Stimulated activated CD8-positive, alpha-beta memory T cell treated with anti-CD3 and anti-CD28 coated beads, Interleukin-4, amount 100 ng/mL, for 48 hours (primary cell): Measurements from ENCODE around the gene LRCH4.

Experiments used
- DNase-seq: peaks from one replicate; pipeline ENCODE4 v3.0.0-alpha.2; 2020

LRCH4 gene

GRCh38 chr7:100582041-100582579 is 3.8 kb downstream of the LRCH4 start:
- no peak for DNase-seq

DNA sequence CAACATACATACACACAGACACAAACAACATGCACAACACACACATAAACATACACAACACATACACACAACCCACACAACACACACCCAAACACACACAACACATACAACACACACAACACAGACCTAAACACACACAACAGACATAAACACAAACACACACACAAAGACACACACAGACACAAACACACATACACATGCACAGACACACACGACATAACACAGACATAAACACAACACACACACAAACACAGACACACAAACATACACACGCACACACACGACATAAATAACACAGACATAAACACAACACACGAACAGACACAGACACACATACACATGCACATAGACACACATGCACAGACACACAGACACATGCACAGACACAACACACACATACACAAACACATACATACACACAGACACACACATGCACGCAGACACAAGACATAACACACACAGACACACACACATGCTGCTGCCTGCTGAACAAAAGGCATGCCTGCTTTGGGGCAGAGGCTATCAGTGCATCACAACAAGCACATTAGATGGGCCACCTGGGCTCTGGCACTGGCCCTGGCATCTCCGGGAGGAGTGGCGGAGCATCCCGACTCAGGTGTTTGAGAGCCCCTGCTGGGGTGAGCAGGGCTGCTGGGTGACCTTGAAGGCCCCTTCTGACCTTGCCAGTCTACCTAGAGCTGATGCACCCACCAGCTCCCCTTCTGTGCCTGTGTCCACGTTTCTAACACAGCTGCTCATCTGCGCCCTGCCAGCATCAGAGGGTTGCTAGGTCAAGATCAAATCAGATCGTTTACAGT is 5.3 kb downstream of the LRCH4 start:
- no peak for DNase-seq

- DNase-seq = no peak
These were observed 7.4 kb downstream of the LRCH4 start for GRCh38 chr7:100578246-100579183.

- no peak for DNase-seq
These were observed 8.4 kb downstream of the LRCH4 start for GRCh38 chr7:100577507-100577906.

DNA sequence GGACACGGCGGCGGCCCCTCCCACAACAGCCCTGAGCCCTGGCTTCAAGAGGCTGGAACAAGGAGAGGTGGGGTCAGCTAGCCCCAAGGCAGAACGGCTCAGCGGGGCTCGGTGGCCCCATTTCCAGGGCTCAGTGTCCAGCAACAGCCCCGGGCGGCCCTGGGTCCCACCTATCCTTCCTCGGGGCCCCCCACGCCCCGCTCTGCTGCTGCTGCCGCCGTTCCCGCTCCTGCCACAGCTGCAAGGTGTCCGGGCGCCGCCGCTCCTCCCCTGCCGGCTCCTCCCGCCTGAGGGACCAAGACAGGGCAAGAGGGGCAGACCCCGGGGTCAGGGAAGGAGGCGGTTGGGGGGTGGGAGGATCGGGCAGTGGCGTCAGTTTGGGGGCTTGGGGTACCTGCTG is 8.8 kb downstream of the LRCH4 start:
- no peak for DNase-seq

- no peak for DNase-seq
These were observed 9.4 kb downstream of the LRCH4 start for GRCh38 chr7:100576384-100576993.

- no peak for DNase-seq
These were observed 10.1 kb downstream of the LRCH4 start for GRCh38 chr7:100575746-100576383.

- DNase-seq = no peak
These were observed 10.7 kb downstream of the LRCH4 start for GRCh38 chr7:100575206-100575631.

DNA sequence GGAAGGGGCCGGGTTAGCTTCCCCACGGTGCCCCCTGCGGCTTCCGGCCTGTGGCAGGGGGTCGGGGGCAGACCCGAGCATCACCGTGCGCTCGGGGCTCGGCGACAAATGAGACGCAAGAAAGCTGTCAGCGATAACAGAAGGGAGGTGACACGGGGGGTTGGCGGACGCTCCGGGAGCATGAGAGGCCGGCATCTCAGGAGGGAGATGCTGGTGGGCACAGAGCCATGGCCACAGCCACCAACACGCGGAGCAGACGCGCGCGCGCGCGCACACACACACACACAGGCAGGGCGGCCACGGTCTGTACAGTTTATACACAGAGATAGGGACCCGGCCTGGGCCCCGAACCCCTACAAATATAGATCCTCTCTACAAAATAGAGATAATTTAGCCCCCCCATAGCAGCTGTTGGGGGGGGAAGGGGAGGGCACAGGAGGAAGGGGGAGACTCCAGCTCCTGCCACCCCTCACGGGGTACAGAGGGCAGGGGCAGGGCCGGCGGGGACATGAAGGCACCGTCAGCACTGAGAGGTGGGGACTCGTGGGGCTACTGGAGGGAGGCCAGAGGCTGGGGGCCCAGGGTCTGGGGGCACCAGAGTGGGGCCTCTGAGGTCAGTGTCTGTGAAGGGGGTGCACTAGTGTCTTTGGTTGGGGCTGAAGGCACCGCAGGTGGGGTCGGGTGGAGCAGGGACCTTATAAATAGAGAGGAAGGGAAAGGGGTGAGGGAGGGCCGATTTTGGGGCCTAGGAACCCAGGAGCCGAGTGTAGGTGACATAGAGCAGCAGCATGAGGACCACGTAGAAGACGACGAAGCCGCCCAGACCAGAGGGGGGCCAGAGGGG is 11.3 kb downstream of the LRCH4 start:
- DNase-seq = no peak

- DNase-seq = no peak
These were observed 12.1 kb downstream of the LRCH4 start, which contains the start of gene SAP25 for GRCh38 chr7:100573691-100574361. TSS of gene SAP25 (minus strand) at chr7:100573900. CDS start at chr7:100573742, 158 bp downstream.

DNA sequence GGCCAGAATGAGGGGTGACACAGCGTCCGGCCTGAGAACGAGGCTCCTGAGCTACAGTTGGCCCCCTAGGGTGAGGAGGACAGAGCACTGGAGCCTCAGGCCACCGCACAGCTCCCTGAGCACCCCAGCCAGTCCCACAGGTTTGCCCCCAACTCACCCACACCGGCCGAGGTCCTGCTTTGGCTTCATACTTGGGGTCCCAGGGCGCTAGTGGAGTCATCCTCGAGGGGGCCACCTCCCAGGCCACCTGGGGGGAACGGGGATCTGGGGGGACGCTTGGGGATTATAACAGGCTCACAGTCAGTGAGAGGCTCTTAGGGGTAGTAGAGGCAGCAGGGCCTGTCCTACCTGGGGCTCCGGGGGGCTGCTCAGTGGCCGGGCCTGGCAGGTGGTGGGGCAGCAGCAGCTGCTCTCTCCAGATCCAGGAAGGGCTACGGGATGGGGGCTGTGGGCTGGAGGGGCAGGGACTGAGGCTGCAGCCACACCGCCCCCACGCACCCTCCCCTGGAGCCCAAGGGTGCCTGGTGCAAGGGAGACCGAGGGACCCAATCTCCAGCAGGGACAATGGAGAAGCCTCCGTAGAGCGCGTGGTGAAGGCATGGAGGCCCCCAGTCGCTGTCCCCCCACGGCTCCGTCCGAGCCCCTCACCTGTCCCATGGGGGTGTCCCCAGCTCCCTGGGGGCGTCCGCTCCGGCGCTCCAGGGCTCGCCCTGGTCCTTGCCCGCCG is 12.8 kb downstream of the LRCH4 start:
- no peak for DNase-seq

GRCh38 chr7:100572281-100572948 is 13.5 kb downstream of the LRCH4 start:
- DNase-seq = no peak

GRCh38 chr7:100571829-100572116 is 14.2 kb downstream of the LRCH4 start:
- no peak for DNase-seq

DNA sequence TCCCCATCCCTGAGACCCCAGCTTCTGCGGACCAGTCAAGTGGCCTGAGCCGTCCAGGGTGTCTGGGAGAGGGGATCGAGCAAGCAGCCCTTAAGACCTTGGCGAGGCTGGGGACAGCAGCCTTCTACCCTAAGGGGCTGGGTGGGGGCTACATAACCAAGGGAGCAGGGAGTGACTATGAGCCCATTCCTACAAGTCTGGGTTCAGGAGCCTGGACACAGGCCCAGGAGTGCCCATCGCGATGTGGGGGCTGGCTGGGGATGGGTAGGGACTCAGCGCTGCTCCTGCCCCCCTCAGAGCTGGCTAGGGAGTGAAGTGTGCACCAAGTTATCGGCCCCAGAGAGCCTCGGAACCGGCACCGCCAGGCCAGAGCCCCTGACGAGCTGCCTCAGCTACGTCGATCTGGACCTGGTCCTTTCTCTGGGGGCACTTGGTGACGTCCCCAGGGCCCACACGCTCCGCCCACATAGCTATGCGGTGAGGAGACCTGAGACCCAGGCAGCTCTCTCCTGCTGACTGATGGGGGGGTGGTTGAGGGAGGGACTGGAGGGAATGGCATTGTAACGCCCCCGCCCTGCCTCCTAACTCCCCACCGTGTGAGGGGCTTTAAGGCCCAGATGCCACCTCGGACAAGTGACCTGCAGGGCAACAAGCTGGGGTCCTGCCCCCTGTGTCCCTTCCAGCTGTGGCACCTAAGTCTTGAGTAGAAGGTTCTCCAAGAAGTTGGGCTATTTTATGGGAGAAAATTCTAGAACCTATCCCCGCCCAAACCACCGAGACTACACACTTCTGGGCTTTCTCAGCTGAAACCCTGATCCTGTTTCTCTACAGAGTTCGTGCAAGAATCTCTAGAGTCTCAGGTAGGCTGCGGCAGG is 14.7 kb downstream of the LRCH4 start:
- no peak for DNase-seq

DNA sequence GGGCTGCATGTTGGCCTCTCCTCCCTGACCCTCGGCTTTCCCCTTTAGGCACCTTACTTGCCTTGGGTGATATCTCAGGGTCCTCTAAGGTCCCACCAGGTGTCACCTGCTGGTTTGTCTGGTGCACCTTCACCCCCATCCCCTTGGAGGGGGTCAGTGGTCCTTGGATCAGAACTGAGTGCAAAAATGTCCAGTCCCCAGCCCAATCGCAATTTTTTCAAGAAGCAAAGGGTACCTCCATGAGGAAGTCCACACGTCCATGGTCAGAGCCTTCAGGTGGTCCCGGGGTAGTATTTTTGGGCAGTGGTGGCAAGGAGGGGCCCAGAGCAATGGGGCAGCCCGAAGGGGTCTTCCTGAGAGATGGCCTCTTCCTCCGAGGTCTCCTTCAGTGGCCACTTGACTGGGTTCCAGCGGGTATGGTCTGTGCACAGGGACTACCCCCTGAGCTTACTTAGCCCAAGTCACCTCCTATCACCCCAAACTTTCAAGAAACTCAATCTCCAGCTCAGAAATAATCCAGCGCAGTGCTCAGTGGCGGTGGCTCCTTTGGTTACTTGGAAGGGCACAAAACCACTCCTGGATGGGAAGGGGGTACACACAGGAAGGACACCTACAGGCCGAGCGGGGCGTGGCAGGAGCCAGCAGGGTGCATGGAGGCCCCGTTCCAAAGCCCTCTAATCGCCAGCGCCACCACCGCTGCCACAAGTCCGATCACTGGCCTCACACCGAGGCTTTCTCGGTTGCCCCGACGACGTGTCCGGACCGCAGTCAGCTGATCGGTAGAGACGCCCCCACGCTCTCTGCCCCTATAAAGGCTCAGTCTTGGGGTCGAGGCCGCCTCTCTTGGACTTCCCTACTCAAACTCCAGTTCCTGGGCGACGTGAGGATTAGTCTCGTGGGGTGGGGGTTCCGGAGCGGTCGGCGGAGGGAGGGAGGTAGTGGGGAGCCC is 16.8 kb downstream of the LRCH4 start:
- peak; percentile 75 for DNase-seq

GRCh38 chr7:100568176-100568895 is 17.6 kb downstream of the LRCH4 start:
- DNase-seq = no peak

- no peak for DNase-seq
These were observed 18.2 kb downstream of the LRCH4 start for GRCh38 chr7:100567751-100568175.
